GM18868 (cell line): ENCODE data around the gene CASP6.

ENCODE experiments used
- ATAC-seq: cut with Tn5 transposase; IDR thresholded peaks from one replicate; pipeline ENCODE4 v1.9.1; 2021; ENCODE audit warnings: mild to moderate bottlenecking, moderate library complexity; ENCODE audit not compliant: unreplicated experiment

CASP6 gene

DNA sequence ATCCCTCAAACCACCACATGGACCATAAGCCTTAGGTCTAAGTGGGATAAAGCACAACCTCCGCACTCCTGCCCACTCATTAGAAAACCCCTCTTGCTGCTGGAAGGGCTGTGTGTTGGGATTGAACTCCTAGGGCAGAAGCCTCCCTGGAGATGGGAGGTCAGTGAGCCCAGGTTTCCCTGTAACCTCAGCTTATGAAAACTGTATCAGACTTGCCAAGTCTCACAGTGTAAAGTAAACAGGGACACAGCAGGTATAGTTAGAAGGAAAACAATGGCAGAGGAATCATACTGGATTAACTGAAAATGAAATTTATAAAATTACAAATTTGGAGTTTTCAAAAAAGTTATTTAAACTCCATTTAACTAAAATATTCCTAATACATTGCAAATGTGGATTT is 29.9 kb downstream of the CASP6 start:
- no peak for ATAC-seq

GRCh38 chr4:109672169-109672930 is 30.9 kb downstream of the CASP6 start:
- no peak for ATAC-seq

GRCh38 chr4:109671350-109671749 is 31.9 kb downstream of the CASP6 start:
- ATAC-seq, result no peak

GRCh38 chr4:109665783-109666485 is 37.3 kb downstream of the CASP6 start:
- no peak for ATAC-seq

- no peak for ATAC-seq
Observed at GRCh38 chr4:109662771-109663170, 40.5 kb downstream of the CASP6 start.

- no peak for ATAC-seq
Observed at GRCh38 chr4:109662116-109662515, 41.1 kb downstream of the CASP6 start.

- no peak for ATAC-seq
Observed at GRCh38 chr4:109658871-109659410, 44.3 kb downstream of the CASP6 start.

GRCh38 chr4:109657854-109658418 is 45.3 kb downstream of the CASP6 start:
- ATAC-seq, result no peak

- no peak for ATAC-seq
Observed at GRCh38 chr4:109655396-109655795, 47.8 kb downstream of the CASP6 start.

DNA sequence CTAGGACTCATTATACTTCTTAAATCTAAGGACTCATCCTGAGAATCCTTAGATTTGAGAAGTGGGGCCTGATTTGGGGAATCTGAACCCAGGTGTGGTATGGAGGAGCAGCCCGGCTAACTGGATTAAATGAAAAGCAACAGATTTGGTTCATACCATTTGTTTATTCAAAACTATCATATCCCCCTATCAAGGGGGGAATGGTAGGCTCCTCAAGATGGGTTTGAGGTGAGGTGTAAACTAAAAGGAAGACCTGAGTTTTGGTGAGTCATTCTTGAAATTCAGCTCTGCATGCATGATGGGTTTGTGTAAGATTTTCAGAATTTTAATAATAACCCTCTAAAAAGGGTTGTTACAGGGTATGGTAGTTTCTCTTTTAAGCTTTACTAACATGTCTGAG is 53.4 kb downstream of the CASP6 start:
- ATAC-seq, result peak; percentile 92

DNA sequence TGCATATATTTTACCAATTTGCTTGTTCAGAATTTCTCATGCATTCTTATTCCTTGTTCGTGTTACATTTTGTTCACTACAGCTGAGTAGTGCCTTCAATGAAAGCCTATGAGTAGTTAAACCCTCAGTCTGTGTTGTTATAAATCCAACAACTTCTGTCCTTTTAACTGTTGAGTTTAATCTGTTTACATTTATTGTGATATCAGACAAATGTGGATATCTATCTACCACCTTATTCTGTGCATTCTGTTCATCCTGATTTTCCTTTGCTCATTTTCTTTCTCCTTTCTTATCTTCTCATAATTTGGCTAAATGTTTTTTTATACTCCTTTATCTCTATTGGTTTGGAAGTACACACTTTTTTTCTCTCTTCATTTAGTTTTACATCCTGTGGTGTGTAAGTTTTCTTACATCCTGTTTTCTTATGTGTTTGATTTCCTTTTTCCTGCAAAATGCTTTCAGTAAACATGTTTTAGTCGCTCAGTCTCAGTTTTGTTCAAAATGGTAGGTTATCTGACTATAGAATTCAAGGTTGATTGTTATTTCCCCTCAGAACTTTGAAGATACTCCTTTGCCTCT is 54.2 kb downstream of the CASP6 start:
- no peak for ATAC-seq

GRCh38 chr4:109648266-109648996 is 54.8 kb downstream of the CASP6 start:
- peak; percentile 70 for ATAC-seq

GRCh38 chr4:109645874-109646710 is 57.2 kb downstream of the CASP6 start:
- no peak for ATAC-seq

DNA sequence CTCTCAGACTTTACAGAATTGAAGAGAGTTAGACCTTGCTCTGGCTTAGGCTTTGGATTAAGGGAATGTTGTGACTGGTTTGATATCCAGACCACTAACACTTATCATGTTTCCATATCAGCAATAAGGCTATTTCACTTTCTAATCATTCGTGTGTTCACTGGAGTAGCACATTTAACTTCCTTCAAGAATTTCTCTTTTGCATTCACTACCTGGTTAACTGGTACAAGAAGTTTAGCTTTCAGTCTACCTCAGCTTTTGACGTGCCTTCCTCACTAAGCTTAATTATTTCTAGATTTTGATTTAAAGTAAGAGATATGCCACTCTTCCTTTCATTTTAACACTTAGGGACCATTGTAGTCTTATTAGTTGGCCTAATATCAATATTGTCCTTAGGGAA is 62.6 kb downstream of the CASP6 start:
- no peak for ATAC-seq
